Sigmoid colon (tissue), 4 donors: Measurements from ENCODE around the gene TOP1.

Source experiments
- CTCF ChIP-seq, 4 experiments: fragments of 450-650 bp in 3 of 4; fragments of 200-600 bp in 1 of 4; IDR thresholded peaks; one replicate each; pipeline ENCODE4 v1.5.1; 2016 to 2019; ENCODE audit warnings: antibody characterized with exemption in 4 of 4, mild to moderate bottlenecking in 3 of 4, moderate library complexity in 2 of 4
- EP300 ChIP-seq, 4 donors: sonication (generic); formaldehyde crosslinking; IDR thresholded peaks; one replicate each; pipeline ENCODE4 v1.6.1; 2017; ENCODE audit warnings: antibody characterized with exemption in 4 of 4
- POLR2A ChIP-seq, 2 donors: fragments of 450-650 bp; IDR thresholded peaks; one replicate each; pipeline ENCODE4 v1.6.1; 2016; ENCODE audit warnings: antibody characterized with exemption in 2 of 2, mild to moderate bottlenecking in 2 of 2, moderate library complexity in 2 of 2
- POLR2AphosphoS5 ChIP-seq, 4 donors: sonication (generic); formaldehyde crosslinking; IDR thresholded peaks; one replicate each; pipeline ENCODE4 v1.6.1; 2017; ENCODE audit warnings: antibody characterized with exemption in 4 of 4

- TF ChIP-seq POLR2A (IDR thresholded peaks at IDR 0.05) (no peak), CTCF (IDR thresholded peaks at IDR 0.05) (no peak), POLR2AphosphoS5 (IDR thresholded peaks at IDR 0.05) (no peak), EP300 (IDR thresholded peaks at IDR 0.05) (no peak)
Measured at GRCh38 chr20:41064377-41064776, 35.8 kb downstream of the TOP1 start.
